ENCODE results near the gene NXPH2.
A peak's percentile ranks its signal among the peaks of the same experiment; 100 is the strongest.
"Not testable (repeated sequence)": the region's sequence is repeated elsewhere in the genome, so short reads cannot be mapped to it uniquely, and the experiment has no call there.

The NXPH2 gene

GRCh38 chr2:138752197-138752956 lies 27.8 kb downstream of the NXPH2 start:
- no peak for DNase-seq

GRCh38 chr2:138744713-138745112 lies 35.5 kb downstream of the NXPH2 start:
- DNase-seq: peak; percentile 2

- DNase-seq: no peak
Observed at GRCh38 chr2:138742441-138743057, 37.6 kb downstream of the NXPH2 start.

GRCh38 chr2:138741851-138742250 lies 38.3 kb downstream of the NXPH2 start:
- DNase-seq: no peak

- not testable (repeated sequence) for DNase-seq
Observed at GRCh38 chr2:138737009-138737554, 43.1 kb downstream of the NXPH2 start.

- no peak for DNase-seq
Observed at GRCh38 chr2:138732651-138733050, 47.5 kb downstream of the NXPH2 start.

- no peak for DNase-seq
Observed at GRCh38 chr2:138730497-138731030, 49.6 kb downstream of the NXPH2 start.

- no peak for DNase-seq
Observed at GRCh38 chr2:138727956-138728355, 52.2 kb downstream of the NXPH2 start.

- DNase-seq: no peak
Observed at GRCh38 chr2:138726681-138727080, 53.5 kb downstream of the NXPH2 start.

GRCh38 chr2:138724729-138725459 lies 55.3 kb downstream of the NXPH2 start:
- DNase-seq: no peak

GRCh38 chr2:138724327-138724726 lies 55.9 kb downstream of the NXPH2 start:
- DNase-seq: no peak

- DNase-seq: no peak
Observed at GRCh38 chr2:138723196-138723987, 56.8 kb downstream of the NXPH2 start.

- no peak for DNase-seq
Observed at GRCh38 chr2:138722316-138722715, 57.9 kb downstream of the NXPH2 start.

- no peak for DNase-seq
Observed at GRCh38 chr2:138720035-138720838, 60.0 kb downstream of the NXPH2 start.

GRCh38 chr2:138718405-138718804 lies 61.8 kb downstream of the NXPH2 start:
- DNase-seq: no peak

- no peak for DNase-seq
Observed at GRCh38 chr2:138716183-138716582, 64.0 kb downstream of the NXPH2 start.

- no peak for DNase-seq
Observed at GRCh38 chr2:138713504-138713903, 66.7 kb downstream of the NXPH2 start.

GRCh38 chr2:138713069-138713496 lies 67.1 kb downstream of the NXPH2 start:
- DNase-seq: no peak

GRCh38 chr2:138712212-138712979 lies 67.8 kb downstream of the NXPH2 start:
- DNase-seq: no peak

GRCh38 chr2:138711812-138712211 lies 68.4 kb downstream of the NXPH2 start:
- DNase-seq: no peak

Data from NCI-H187 treated with DMSO at 0.1 percent for 48 hours (cell line).